Sigmoid colon (tissue), 7 donors: ENCODE data around the gene TSGA10. TPM values are rescaled to one million over a fixed set of nuclear protein-coding genes. Genes with fewer than 3 reads are reported as not detected.

Source experiments
- DNase-seq: peaks from one replicate; pipeline ENCODE4 v3.0.0-alpha.2; 2019
- H3K27ac ChIP-seq, 4 donors: fragments of 200-600 bp; sonication (generic); one replicate each; pipeline ENCODE4 v1.5.1; 2016 to 2019; ENCODE audit warnings: mild to moderate bottlenecking in 1 of 4
- H3K27me3 ChIP-seq, 3 donors: fragments of 200-600 bp; sonication (generic); one replicate each; pipeline ENCODE4 v1.5.1; 2019; ENCODE audit warnings: mild to moderate bottlenecking in 1 of 3
- H3K36me3 ChIP-seq, 4 donors: fragments of 200-600 bp; sonication (generic); one replicate each; pipeline ENCODE4 v1.5.1; 2016 to 2019
- H3K4me1 ChIP-seq, 4 donors: fragments of 200-600 bp; sonication (generic); one replicate each; pipeline ENCODE4 v1.5.1; 2017 to 2019
- H3K4me3 ChIP-seq, 4 donors: fragments of 200-600 bp; sonication (generic); one replicate each; pipeline ENCODE4 v1.5.1; 2017 to 2019; ENCODE audit warnings: mild to moderate bottlenecking in 2 of 4, moderate library complexity in 1 of 4
- H3K9me3 ChIP-seq, 4 donors: fragments of 200-600 bp in 3 of 4; sonication (generic) in 3 of 4; one replicate each; pipeline versions ENCODE4 v1.5.1 to v1.6.1; 2013 to 2019
- EP300 ChIP-seq, 4 donors: sonication (generic); formaldehyde crosslinking; IDR thresholded peaks; one replicate each; pipeline ENCODE4 v1.6.1; 2017; ENCODE audit warnings: antibody characterized with exemption in 4 of 4
- POLR2A ChIP-seq, 2 donors: fragments of 450-650 bp; IDR thresholded peaks; one replicate each; pipeline ENCODE4 v1.6.1; 2016; ENCODE audit warnings: antibody characterized with exemption in 2 of 2, mild to moderate bottlenecking in 2 of 2, moderate library complexity in 2 of 2
- POLR2AphosphoS5 ChIP-seq, 4 donors: sonication (generic); formaldehyde crosslinking; IDR thresholded peaks; one replicate each; pipeline ENCODE4 v1.6.1; 2017; ENCODE audit warnings: antibody characterized with exemption in 4 of 4
- whole genome bisulfite sequencing, 2 donors: extraction: QIAGEN DNeasy Blood & Tissue Kit; methylation state at CpG; one replicate each; pipeline ENCODE4 v1.1.7; 2013; 5-methylcytosine and 5-hydroxymethylcytosine counted together
- intact Hi-C: fragments of 100-400 bp; cut with DNase I; formaldehyde crosslinking; loops from one replicate; pipeline ENCODE4 v1.15.1; 2023
- polyA plus RNA-seq, 3 donors: library from polyadenylated mRNA; stranded (reverse); fragments of 200-250 nt; gene quantifications; one replicate each; pipeline ENCODE4 v1.2.3, GENCODE V29; 2013
- total RNA-seq, 4 donors: library from RNA; depleted of rRNA; stranded (reverse); fragments of >200 nt; gene quantifications; one replicate each; pipeline ENCODE4 v1.1.0, GENCODE V29; 2016
- TF ChIP-seq, protein P1 (sequence below), 4 experiments: fragments of 450-650 bp in 3 of 4; fragments of 200-600 bp in 1 of 4; IDR thresholded peaks; one replicate each; pipeline ENCODE4 v1.5.1; 2016 to 2019; ENCODE audit warnings: antibody characterized with exemption in 4 of 4, mild to moderate bottlenecking in 3 of 4, moderate library complexity in 2 of 4
- donor health status: healthy with polysubstance abuse.
- donor health status: Bipolar disorder and iron deficiency.
- donor health status: healthy.

TSGA10 gene
- total and polyA plus RNA-seq, 7 donors = 1.4 to 8.4 (median 2.5) TPM

DNA sequence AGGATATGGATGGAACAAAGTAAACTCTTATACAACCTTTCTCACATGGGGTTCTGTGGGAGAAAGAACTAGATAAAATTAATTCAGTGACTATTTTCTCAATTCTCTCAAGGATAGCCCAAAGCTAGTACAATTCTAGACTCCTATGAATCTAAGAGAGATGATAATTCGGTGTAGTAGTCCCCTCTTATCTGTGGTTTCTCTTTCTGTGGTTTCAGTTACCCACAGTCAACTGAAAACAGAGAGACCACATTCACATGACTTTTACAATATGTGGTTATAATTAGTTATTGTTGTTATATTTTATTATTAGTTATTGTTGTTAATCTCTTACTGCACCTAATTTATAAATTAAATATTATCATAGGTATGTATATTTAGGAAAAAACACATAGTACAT is 66.7 kb downstream of the TSGA10 start:
- intact Hi-C loops = no loop called here
- Histone ChIP-seq H3K4me1 (no peaks in the 10 kb centered on the region), H3K9me3 (no peaks in the 10 kb centered on the region), H3K27ac (no peak overlapping the region), H3K4me3 (no peak overlapping the region), H3K27me3 (no peaks in the 10 kb centered on the region), H3K36me3 (no peaks in the 10 kb centered on the region)
- TF ChIP-seq POLR2A (IDR thresholded peaks at IDR 0.05) = no peak
- TF ChIP-seq, protein P1, sequence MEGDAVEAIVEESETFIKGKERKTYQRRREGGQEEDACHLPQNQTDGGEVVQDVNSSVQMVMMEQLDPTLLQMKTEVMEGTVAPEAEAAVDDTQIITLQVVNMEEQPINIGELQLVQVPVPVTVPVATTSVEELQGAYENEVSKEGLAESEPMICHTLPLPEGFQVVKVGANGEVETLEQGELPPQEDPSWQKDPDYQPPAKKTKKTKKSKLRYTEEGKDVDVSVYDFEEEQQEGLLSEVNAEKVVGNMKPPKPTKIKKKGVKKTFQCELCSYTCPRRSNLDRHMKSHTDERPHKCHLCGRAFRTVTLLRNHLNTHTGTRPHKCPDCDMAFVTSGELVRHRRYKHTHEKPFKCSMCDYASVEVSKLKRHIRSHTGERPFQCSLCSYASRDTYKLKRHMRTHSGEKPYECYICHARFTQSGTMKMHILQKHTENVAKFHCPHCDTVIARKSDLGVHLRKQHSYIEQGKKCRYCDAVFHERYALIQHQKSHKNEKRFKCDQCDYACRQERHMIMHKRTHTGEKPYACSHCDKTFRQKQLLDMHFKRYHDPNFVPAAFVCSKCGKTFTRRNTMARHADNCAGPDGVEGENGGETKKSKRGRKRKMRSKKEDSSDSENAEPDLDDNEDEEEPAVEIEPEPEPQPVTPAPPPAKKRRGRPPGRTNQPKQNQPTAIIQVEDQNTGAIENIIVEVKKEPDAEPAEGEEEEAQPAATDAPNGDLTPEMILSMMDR (IDR thresholded peaks at IDR 0.05) = no peak
- TF ChIP-seq EP300 (IDR thresholded peaks at IDR 0.05) = no peak
- whole genome bisulfite sequencing, 2 donors = 36 to 81% methylated on average over 1 of the region's 1 CpG
- no peak for DNase-seq

DNA sequence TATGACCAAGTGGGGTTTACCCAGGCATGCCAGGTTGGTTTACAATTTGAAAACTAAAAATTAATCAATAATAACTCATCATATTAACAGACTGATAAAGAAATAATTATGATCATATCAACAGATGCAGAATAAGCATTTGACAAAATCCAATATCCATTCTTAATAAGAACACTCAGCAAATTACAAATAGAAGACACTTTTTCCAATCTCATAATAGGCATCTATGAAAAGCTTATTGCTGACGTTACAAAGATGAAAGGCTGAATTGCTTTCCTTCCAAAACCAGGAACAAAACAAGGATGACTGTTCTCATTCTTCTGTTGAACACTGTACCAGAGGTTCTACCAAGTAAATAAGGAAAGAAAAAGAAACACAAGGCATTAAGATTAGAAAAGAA is 68.4 kb downstream of the TSGA10 start:
- WGBS, 2 donors = 81 to 83% methylated on average over 1 of the region's 1 CpG
- Histone ChIP-seq H3K36me3 (no peaks in the 10 kb centered on the region), H3K4me3 (no peak overlapping the region), H3K9me3 (no peaks in the 10 kb centered on the region), H3K27ac (no peak overlapping the region), H3K4me1 (no peaks in the 10 kb centered on the region), H3K27me3 (peaks cover 0 to 12% (median 0%) of the 10 kb centered on the region in 3 donors)
- no peak for DNase-seq
- intact Hi-C loops = no loop called here
- TF ChIP-seq, protein P1 (IDR thresholded peaks at IDR 0.05) = no peak
- TF ChIP-seq POLR2A (IDR thresholded peaks at IDR 0.05) (no peak), POLR2AphosphoS5 (IDR thresholded peaks at IDR 0.05) (no peak), EP300 (IDR thresholded peaks at IDR 0.05) (no peak)

DNA sequence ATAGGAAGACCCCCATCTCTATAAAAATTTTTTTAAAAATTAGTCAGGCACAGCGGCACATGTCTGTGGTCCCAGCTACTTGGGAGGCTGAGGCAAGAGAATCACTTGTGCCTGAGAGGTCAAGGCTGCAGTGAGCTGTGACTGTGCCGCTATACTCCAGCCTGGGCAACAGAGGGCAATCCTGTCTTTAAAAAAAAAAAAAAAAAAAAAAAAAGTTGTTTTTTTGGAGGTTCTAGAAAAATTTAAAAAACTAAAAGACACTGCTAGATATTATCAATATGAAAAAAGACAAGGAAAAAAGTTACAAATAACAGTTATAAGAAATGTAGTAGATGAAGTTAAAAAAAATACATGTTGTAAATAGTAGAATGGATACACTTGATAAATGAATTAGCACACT is 69.3 kb downstream of the TSGA10 start:
- no peak for DNase-seq
- Histone ChIP-seq H3K27me3 (peaks cover 0 to 12% (median 0%) of the 10 kb centered on the region in 3 donors), H3K36me3 (no peaks in the 10 kb centered on the region), H3K4me3 (no peak overlapping the region), H3K9me3 (no peaks in the 10 kb centered on the region), H3K27ac (no peak overlapping the region), H3K4me1 (no peaks in the 10 kb centered on the region)
- intact Hi-C loops = no loop called here
- 88 to 91% methylated on average over 2 of the region's 2 CpGs for WGBS, 2 donors
- TF ChIP-seq EP300 (IDR thresholded peaks at IDR 0.05) (no peak), POLR2AphosphoS5 (IDR thresholded peaks at IDR 0.05) (no peak), POLR2A (IDR thresholded peaks at IDR 0.05) (no peak)
- TF ChIP-seq, protein P1 (IDR thresholded peaks at IDR 0.05) = no peak

DNA sequence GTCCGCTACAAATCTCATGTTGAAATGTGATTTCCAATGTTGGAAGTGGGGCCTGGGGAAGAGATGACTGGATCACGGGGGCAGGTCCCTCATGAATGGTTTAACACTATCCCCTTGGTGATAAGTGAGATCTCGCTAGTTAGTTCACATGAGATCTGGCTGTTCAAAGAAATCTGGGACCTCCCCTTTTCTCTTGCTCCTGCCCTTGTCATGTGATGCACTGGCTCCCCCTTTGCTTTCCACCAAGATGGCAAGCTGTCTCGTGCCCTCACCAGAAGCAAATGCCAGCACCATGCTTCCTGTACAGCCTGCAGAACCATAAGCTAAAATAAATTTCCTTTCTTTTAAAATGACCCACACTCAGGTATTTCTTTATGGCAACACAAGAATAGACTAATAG is 70.5 kb downstream of the TSGA10 start:
- intact Hi-C loops = no loop called here
- Histone ChIP-seq H3K27me3 (peaks cover 0 to 12% (median 0%) of the 10 kb centered on the region in 3 donors), H3K9me3 (no peaks in the 10 kb centered on the region), H3K4me1 (no peaks in the 10 kb centered on the region), H3K36me3 (no peaks in the 10 kb centered on the region), H3K27ac (no peak overlapping the region), H3K4me3 (no peak overlapping the region)
- TF ChIP-seq, protein P1 (IDR thresholded peaks at IDR 0.05) = no peak
- no peak for TF ChIP-seq POLR2A (IDR thresholded peaks at IDR 0.05)
- TF ChIP-seq POLR2AphosphoS5 (IDR thresholded peaks at IDR 0.05) = no peak
- TF ChIP-seq EP300 (IDR thresholded peaks at IDR 0.05) = no peak
- 85 to 87% methylated on average over 4 of the region's 4 CpGs for WGBS, 2 donors
- no peak for DNase-seq

DNA sequence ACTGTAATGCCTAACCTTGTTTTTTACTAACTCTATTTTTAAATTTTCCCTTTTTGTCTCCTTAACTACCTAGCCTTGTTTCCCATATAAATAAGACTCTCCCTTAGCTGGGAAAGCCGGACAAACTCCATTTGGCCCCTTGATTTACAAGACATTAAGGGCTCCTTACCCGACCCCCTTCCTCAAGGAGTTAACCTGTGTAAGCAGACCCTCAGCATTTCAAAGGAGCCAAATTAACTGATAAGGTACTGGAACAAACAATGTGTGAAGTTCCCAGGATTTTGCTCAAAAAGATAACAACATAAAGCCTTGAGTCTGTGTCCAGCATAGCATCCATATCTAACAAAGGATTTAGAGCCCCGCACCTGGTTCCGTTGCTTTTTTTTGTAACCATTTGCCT is 72.9 kb downstream of the TSGA10 start:
- Histone ChIP-seq H3K9me3 (no peaks in the 10 kb centered on the region), H3K4me1 (no peaks in the 10 kb centered on the region), H3K36me3 (no peaks in the 10 kb centered on the region), H3K4me3 (no peak overlapping the region), H3K27ac (no peak overlapping the region), H3K27me3 (peaks cover 0 to 12% (median 0%) of the 10 kb centered on the region in 3 donors)
- 77 to 82% methylated on average over 4 of the region's 4 CpGs for WGBS, 2 donors
- TF ChIP-seq POLR2AphosphoS5 (IDR thresholded peaks at IDR 0.05) = no peak
- TF ChIP-seq POLR2A (IDR thresholded peaks at IDR 0.05) = no peak
- no peak for TF ChIP-seq EP300 (IDR thresholded peaks at IDR 0.05)
- TF ChIP-seq, protein P1 (IDR thresholded peaks at IDR 0.05) = no peak
- intact Hi-C loops = no loop called here
- DNase-seq = no peak
